Measurements from ENCODE around the gene PTPN11.

DNA sequence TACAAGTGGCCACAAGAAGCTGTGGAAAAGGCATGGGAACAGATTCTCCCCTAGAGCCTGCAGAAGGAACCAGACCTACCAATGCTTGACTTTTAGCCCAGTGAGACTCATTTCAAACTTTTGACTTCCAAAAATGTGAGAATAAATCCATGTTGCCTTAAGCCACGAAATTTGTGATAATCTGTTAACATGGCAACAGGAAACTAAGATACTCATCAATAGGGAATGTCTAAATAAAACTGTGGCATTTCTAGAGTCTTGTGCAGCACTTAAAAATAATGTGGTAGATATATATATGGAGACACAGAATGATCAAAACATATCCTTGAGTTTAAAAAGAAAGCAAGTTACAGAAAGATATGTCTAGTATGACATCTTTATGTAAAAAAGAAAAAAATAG lies 48.5 kb upstream of the PTPN11 start:
- TF ChIP-seq POLR2A (IDR thresholded peaks at IDR 0.05), result no peak
- TF ChIP-seq, protein P1, sequence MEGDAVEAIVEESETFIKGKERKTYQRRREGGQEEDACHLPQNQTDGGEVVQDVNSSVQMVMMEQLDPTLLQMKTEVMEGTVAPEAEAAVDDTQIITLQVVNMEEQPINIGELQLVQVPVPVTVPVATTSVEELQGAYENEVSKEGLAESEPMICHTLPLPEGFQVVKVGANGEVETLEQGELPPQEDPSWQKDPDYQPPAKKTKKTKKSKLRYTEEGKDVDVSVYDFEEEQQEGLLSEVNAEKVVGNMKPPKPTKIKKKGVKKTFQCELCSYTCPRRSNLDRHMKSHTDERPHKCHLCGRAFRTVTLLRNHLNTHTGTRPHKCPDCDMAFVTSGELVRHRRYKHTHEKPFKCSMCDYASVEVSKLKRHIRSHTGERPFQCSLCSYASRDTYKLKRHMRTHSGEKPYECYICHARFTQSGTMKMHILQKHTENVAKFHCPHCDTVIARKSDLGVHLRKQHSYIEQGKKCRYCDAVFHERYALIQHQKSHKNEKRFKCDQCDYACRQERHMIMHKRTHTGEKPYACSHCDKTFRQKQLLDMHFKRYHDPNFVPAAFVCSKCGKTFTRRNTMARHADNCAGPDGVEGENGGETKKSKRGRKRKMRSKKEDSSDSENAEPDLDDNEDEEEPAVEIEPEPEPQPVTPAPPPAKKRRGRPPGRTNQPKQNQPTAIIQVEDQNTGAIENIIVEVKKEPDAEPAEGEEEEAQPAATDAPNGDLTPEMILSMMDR (IDR thresholded peaks at IDR 0.05), result no peak
